ENCODE data around the gene USF2.

- no peak for TF ChIP-seq EZH2 (IDR thresholded peaks at IDR 0.05; ENCODE audit: borderline replicate concordance)
- no peak for TF ChIP-seq CTCF (IDR thresholded peaks at IDR 0.05; ENCODE audit: poor library complexity)
Observed at GRCh38 chr19:35272122-35272719, 3.5 kb downstream of the USF2 start.

All from hepatocyte (in vitro differentiated cells).